CD4-positive, CD25-positive, alpha-beta regulatory T cell (primary cell): ENCODE results near the gene IMPA2. TPM values are rescaled to one million over a fixed set of nuclear protein-coding genes. Genes with fewer than 3 reads are reported as not detected.
A peak's percentile ranks its signal among the peaks of the same experiment; 100 is the strongest.
"Not testable (repeated sequence)": the region's sequence is repeated elsewhere in the genome, so short reads cannot be mapped to it uniquely, and the experiment has no call there.

ENCODE experiments used
- ATAC-seq, 2 donors: fragments of 150-1000 bp; cut with Tn5 transposase; one replicate each; pipeline ENCODE4 v1.10.0; 2021; ENCODE audit warnings: low read depth in 2 of 2, moderate number of reproducible peaks in 2 of 2, moderate library complexity in 1 of 2
- DNase-seq, 3 donors: peaks; one replicate each; pipeline versions ENCODE4 v3.0.0 to v3.0.0-alpha.2; 2012 to 2022; ENCODE audit warnings: mixed read lengths in 1 of 3
- H3K27ac ChIP-seq: one replicate; pipeline ENCODE4 v1.7.0; 2013; ENCODE audit warnings: mild to moderate bottlenecking, low read length; ENCODE audit not compliant: insufficient read depth, poor library complexity, severe bottlenecking
- H3K27me3 ChIP-seq: one replicate; pipeline ENCODE4 v1.7.0; 2013; ENCODE audit warnings: low read length; ENCODE audit not compliant: control insufficient read depth, insufficient read depth
- H3K36me3 ChIP-seq: one replicate; pipeline ENCODE4 v1.7.0; 2013; ENCODE audit warnings: mild to moderate bottlenecking, low read length, moderate library complexity; ENCODE audit not compliant: control insufficient read depth, insufficient read depth
- H3K4me1 ChIP-seq: 2 replicates; pipeline ENCODE4 v1.7.0; 2013; ENCODE audit warnings: mild to moderate bottlenecking, low read length; ENCODE audit not compliant: insufficient read depth, control insufficient read depth, poor library complexity, severe bottlenecking
- H3K4me3 ChIP-seq: one replicate; pipeline ENCODE4 v1.7.0; 2013; ENCODE audit warnings: low read depth, mild to moderate bottlenecking, low read length, moderate library complexity
- H3K9me3 ChIP-seq, 2 experiments: 1 replicate in 1 of 2; 2 replicates in 1 of 2; pipeline ENCODE4 v1.7.0; 2013; ENCODE audit warnings: low read length in 2 of 2, mild to moderate bottlenecking in 1 of 2, moderate library complexity in 1 of 2; ENCODE audit not compliant: control insufficient read depth in 2 of 2
- H3K27ac Mint-ChIP-seq, 3 donors: one replicate each; pipeline ENCODE4 v1.8.0; 2020 to 2022; ENCODE audit warnings: mild to moderate bottlenecking in 3 of 3, mixed read lengths in 3 of 3, moderate library complexity in 2 of 3
- H3K27me3 Mint-ChIP-seq: one replicate; pipeline ENCODE4 v1.8.0; 2022; ENCODE audit warnings: mild to moderate bottlenecking, mixed read lengths
- H3K36me3 Mint-ChIP-seq: one replicate; pipeline ENCODE4 v1.8.0; 2020; ENCODE audit warnings: mixed read lengths
- H3K4me1 Mint-ChIP-seq, 4 donors: one replicate each; pipeline ENCODE4 v1.8.0; 2020 to 2022; ENCODE audit warnings: mixed read lengths in 4 of 4, mild to moderate bottlenecking in 1 of 4
- H3K4me3 Mint-ChIP-seq, 4 donors: one replicate each; pipeline ENCODE4 v1.8.0; 2020 to 2022; ENCODE audit warnings: mild to moderate bottlenecking in 4 of 4, mixed read lengths in 4 of 4, moderate library complexity in 3 of 4
- H3K9me3 Mint-ChIP-seq, 7 donors: one replicate each; pipeline ENCODE4 v1.8.0; 2020 to 2022; ENCODE audit warnings: mixed read lengths in 7 of 7, mild to moderate bottlenecking in 3 of 7, moderate library complexity in 2 of 7
- polyA plus RNA-seq, 4 donors: library from polyadenylated mRNA; unstranded; fragments of 300-500 nt; fragmentation: Illumina TruSeq; gene quantifications; one replicate each; pipeline ENCODE4 v1.2.3, GENCODE V29; 2021
- total RNA-seq: library from RNA; stranded (reverse); gene quantifications from one replicate; pipeline ENCODE4 v1.2.3, GENCODE V29; 2022

IMPA2 gene
- total and polyA plus RNA-seq, 5 donors from 2014 or later = 5.1 to 14.6 (median 6.9) TPM

DNA sequence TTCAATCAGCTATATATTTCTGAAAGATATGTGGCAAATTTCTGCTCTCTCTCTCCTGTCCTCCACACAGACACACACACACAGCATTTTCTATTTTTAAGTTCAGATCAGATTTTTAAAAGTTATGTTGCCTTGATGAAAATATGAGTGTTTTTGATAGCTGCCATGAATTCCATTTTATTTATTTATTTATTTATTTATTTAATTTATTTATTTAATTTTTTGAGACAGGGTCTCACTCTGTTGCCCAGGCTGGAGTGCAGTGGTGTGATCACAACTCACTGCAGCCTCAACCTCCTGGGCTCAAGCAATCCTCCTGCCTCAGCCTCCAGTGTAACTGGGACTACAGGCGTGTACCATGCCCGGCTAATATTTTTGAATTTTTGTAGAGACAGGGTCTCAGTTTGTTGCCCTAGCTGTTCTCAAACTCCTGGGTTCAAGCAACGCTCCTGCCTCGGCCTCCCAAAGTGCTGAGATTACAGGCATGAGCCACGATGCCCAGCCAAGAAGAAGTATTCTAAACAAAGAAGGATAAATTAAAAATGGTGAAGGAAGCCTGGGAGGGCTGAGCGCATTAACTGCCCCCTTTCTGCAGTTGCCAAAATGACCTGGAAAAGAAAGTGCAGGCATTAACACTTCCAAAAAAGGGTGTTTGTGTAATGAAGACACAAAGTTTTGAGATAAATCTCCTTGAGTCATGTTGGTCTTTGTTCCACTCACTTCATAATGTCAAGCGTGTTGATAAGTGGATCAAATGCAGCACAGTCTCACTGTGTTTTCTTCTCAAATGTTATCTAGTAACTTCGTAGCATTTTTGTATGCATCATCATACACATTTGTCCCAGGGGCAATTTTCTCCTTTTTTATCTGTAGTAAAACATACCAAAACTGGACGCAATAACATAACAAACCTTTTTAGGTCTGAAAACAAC lies 11.1 kb upstream of the IMPA2 start:
- no peak for DNase-seq
- Mint-ChIP-seq H3K4me3 (no peak overlapping the region), H3K27ac (no peak overlapping the region), H3K9me3 (no peaks in the 10 kb centered on the region), H3K4me1 (no peaks in the 10 kb centered on the region), H3K27me3 (peaks cover 5% of the 10 kb centered on the region), H3K36me3 (no peaks in the 10 kb centered on the region)
- Histone ChIP-seq H3K9me3 (no peaks in the 10 kb centered on the region), H3K4me3 (no peak overlapping the region), H3K4me1 (no peaks in the 10 kb centered on the region), H3K36me3 (no peaks in the 10 kb centered on the region), H3K27me3 (no peaks in the 10 kb centered on the region), H3K27ac (no peak overlapping the region)
- no peak for ATAC-seq

DNA sequence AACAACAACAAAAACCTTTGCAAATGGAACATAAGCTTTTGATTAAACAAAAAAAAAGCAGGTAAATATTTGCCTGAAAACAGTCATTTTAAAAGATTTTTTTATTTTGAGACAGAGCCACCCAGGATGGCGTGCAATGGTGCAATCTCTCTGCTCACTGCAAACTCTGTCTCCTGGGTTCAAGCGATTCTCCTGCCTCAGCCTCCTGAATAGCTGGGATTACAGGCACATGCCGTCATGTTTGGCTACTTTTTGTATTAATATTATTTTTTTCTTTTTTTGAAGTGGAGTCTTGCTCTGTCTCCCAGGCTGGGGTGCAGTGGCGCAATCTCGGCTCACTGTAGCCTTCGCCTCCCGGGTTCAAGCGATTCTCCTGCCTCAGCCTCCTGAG lies 10.5 kb upstream of the IMPA2 start:
- not testable (repeated sequence) for H3K27ac ChIP-seq, H3K4me1 ChIP-seq, H3K4me1 Mint-ChIP-seq, DNase-seq, H3K36me3 ChIP-seq, H3K27me3 Mint-ChIP-seq, H3K9me3 Mint-ChIP-seq, H3K4me3 Mint-ChIP-seq, H3K9me3 ChIP-seq, H3K4me3 ChIP-seq, H3K27me3 ChIP-seq, H3K27ac Mint-ChIP-seq, ATAC-seq, H3K36me3 Mint-ChIP-seq

DNA sequence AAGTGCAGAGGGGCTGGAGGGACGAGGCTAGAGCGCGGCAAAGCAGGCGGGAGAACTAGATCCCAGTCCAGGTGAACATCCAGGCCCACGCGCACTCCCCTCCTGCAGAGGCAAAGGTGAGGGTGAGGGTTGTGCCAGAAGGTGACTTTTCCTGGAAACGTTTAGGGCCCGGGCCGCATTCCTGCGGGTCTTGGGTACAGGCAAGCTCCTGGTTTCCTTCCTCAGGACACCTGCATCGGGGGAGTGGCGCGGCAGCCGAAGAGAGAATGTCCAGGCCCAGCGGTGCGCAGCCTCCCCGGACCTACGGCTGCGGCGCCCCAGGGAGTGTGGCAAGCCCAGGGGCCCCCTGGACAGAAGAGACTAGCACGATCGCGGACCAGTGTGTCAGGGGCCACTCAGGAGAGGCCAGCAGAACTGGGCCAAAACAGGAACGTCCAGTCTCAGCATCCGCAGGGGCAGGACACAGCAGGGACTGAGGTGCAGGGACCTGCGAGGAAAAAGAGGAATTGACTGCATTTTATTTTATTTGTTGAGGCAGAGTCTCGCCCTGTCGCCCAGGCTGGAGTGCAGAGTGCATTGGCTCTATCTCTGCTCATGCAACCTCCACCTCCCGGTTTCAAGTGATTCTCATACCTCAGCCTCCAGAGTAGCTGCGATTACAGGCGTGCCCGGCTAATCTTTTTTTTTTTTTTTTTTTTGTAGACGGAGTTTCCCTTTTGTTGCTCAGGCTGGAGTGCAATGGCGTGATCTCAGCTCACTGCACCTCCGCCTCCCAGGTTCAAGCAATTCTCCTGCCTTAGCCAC lies 8.7 kb upstream of the IMPA2 start:
- DNase-seq = no peak

GRCh38 chr18:11974741-11975325 lies 6.5 kb upstream of the IMPA2 start:
- H3K36me3 ChIP-seq = no peaks in the 10 kb centered on the region
- no peak overlapping the region for H3K27ac Mint-ChIP-seq
- H3K4me3 ChIP-seq = no peak overlapping the region
- no peaks in the 10 kb centered on the region for H3K27me3 ChIP-seq
- no peaks in the 10 kb centered on the region for H3K9me3 Mint-ChIP-seq
- no peaks in the 10 kb centered on the region for H3K36me3 Mint-ChIP-seq
- H3K27me3 Mint-ChIP-seq = peaks cover 6% of the 10 kb centered on the region
- no peak overlapping the region for H3K4me3 Mint-ChIP-seq
- no peaks in the 10 kb centered on the region for H3K9me3 ChIP-seq
- peaks cover 0 to 6% (median under 1%) of the 10 kb centered on the region in 4 donors for H3K4me1 Mint-ChIP-seq
- H3K4me1 ChIP-seq = no peaks in the 10 kb centered on the region
- no peak for DNase-seq
- ATAC-seq = no peak
- no peak overlapping the region for H3K27ac ChIP-seq

More for the DNA sequence above, 8.7 kb upstream of the IMPA2 start:
- no peak overlapping the region for H3K27ac ChIP-seq
- H3K9me3 ChIP-seq = no peaks in the 10 kb centered on the region
- ATAC-seq = no peak
- H3K4me3 ChIP-seq = no peak overlapping the region
- Mint-ChIP-seq H3K4me3 (no peak overlapping the region), H3K27ac (no peak overlapping the region), H3K4me1 (no peaks in the 10 kb centered on the region), H3K9me3 (no peaks in the 10 kb centered on the region), H3K27me3 (peaks cover 5% of the 10 kb centered on the region), H3K36me3 (no peaks in the 10 kb centered on the region)
- no peaks in the 10 kb centered on the region for H3K27me3 ChIP-seq
- no peaks in the 10 kb centered on the region for H3K4me1 ChIP-seq
- no peaks in the 10 kb centered on the region for H3K36me3 ChIP-seq

GRCh38 chr18:11975723-11976122 lies 5.6 kb upstream of the IMPA2 start:
- H3K9me3 Mint-ChIP-seq = no peaks in the 10 kb centered on the region
- no peak overlapping the region for H3K27ac Mint-ChIP-seq
- DNase-seq (no peak), ATAC-seq (no peak)
- H3K27me3 Mint-ChIP-seq = peaks cover 9% of the 10 kb centered on the region
- H3K9me3 ChIP-seq = no peaks in the 10 kb centered on the region
- peaks cover 0 to 10% (median 6%) of the 10 kb centered on the region in 4 donors for H3K4me1 Mint-ChIP-seq
- no peak overlapping the region for H3K4me3 Mint-ChIP-seq
- no peaks in the 10 kb centered on the region for H3K36me3 ChIP-seq
- H3K4me3 ChIP-seq = no peak overlapping the region
- H3K36me3 Mint-ChIP-seq = no peaks in the 10 kb centered on the region
- H3K27ac ChIP-seq = no peak overlapping the region
- peaks cover 5% of the 10 kb centered on the region for H3K4me1 ChIP-seq
- no peaks in the 10 kb centered on the region for H3K27me3 ChIP-seq

DNA sequence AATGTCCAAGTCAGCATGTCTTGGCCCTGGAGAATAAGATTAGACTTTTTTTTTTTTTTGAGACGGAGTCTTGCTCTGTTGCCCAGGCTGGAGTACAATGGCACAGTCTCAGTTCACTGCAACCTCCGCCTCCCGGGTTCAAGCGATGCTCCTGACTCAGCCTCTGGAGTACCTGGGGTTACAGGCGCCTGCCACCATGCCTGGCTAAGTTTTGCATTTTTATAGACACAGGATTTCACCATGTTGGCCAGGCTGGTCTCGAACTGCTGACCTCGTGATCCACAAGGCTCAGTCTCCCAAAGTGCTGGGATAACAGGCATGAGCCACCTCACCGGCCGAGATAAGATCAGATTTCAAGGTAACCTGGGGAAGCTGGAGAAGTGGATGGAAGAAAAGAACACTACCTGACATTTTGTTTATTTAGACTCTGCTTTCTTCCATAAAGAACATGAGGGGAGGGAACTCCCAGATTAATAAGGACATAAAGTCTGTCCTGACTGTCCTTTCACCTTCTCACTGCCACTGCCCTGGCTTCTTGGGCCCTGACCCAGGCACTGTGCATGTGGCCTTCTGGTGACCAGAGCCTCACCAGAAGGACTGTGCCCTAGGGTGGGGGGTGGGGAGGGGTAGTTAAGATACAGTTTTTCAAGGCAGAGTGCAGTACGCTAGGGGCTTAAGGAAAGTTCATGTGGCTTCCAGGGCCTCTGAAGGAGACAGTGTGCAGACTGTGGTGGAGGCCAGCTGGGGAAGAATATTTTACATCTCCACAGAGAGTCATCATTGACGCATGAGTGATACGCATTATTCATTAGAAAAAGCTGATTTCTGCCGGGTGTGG lies 4.8 kb upstream of the IMPA2 start:
- Mint-ChIP-seq H3K27ac (peak overlapping the region in 1 of 3 donors; percentile 23), H3K9me3 (no peaks in the 10 kb centered on the region), H3K4me3 (no peak overlapping the region), H3K36me3 (no peaks in the 10 kb centered on the region), H3K27me3 (peaks cover 9% of the 10 kb centered on the region), H3K4me1 (peaks cover 0 to 10% (median 6%) of the 10 kb centered on the region in 4 donors)
- Histone ChIP-seq H3K9me3 (no peaks in the 10 kb centered on the region), H3K4me3 (no peak overlapping the region), H3K27me3 (no peaks in the 10 kb centered on the region), H3K36me3 (no peaks in the 10 kb centered on the region), H3K4me1 (peaks cover 6% of the 10 kb centered on the region), H3K27ac (no peak overlapping the region)
- ATAC-seq (no peak), DNase-seq (no peak)

- ATAC-seq = no peak
- Mint-ChIP-seq H3K4me3 (peak overlapping the region in 1 of 4 donors; percentile 21), H3K27me3 (peaks cover 9% of the 10 kb centered on the region), H3K4me1 (peaks cover 0 to 13% (median 9%) of the 10 kb centered on the region in 4 donors), H3K27ac (no peak overlapping the region), H3K9me3 (no peaks in the 10 kb centered on the region), H3K36me3 (no peaks in the 10 kb centered on the region)
- Histone ChIP-seq H3K36me3 (no peaks in the 10 kb centered on the region), H3K4me1 (peaks cover 12% of the 10 kb centered on the region), H3K27ac (no peak overlapping the region), H3K9me3 (no peaks in the 10 kb centered on the region), H3K4me3 (no peak overlapping the region), H3K27me3 (no peaks in the 10 kb centered on the region)
- no peak for DNase-seq
These were observed 4.2 kb upstream of the IMPA2 start for GRCh38 chr18:11977153-11977466.
